HepG2 (cell line): ENCODE results near the gene ZBP1. TPM values are rescaled to one million over a fixed set of nuclear protein-coding genes. Genes with fewer than 3 reads are reported as not detected.
A peak's percentile ranks its signal among the peaks of the same experiment; 100 is the strongest.

ENCODE experiments used
- ARNT2 ChIP-seq: sonication (generic); formaldehyde crosslinking; IDR thresholded peaks from 2 replicates; pipeline ENCODE4 v1.8.0; 2022; ENCODE audit warnings: mild to moderate bottlenecking, low read depth, missing genetic modification reagents, moderate library complexity
- GATAD1 ChIP-seq: IDR thresholded peaks from 2 replicates; pipeline ENCODE4 v1.6.1; 2016; ENCODE audit warnings: missing genetic modification reagents, missing compliant biosample characterization
- GZF1 ChIP-seq: sonication (generic); formaldehyde crosslinking; IDR thresholded peaks from 2 replicates; pipeline ENCODE4 v1.5.1; 2020; ENCODE audit warnings: mild to moderate bottlenecking, missing genetic modification reagents
- LCORL ChIP-seq, 2 experiments: fragments of 450-650 bp in 1 of 2; sonication (generic) in 1 of 2; formaldehyde crosslinking in 1 of 2; IDR thresholded peaks; 2 replicates each; pipeline versions ENCODE4 v1.5.0 to v1.6.1; 2017 to 2020; ENCODE audit warnings: antibody characterized with exemption in 1 of 2, missing genetic modification reagents in 1 of 2
- NFIC ChIP-seq: IDR thresholded peaks from 2 replicates; pipeline ENCODE4 v1.6.1; 2012; ENCODE audit warnings: mild to moderate bottlenecking, low read length, inconsistent platforms
- NFRKB ChIP-seq: fragments of 450-650 bp; IDR thresholded peaks from 2 replicates; pipeline ENCODE4 v1.6.1; 2017
- SSRP1 ChIP-seq: IDR thresholded peaks from 2 replicates; pipeline ENCODE4 v1.6.1; 2016; ENCODE audit warnings: control low read depth
- TAF15 ChIP-seq: fragments of 200-400 bp; formaldehyde crosslinking; IDR thresholded peaks from one replicate; pipeline ENCODE4 v1.6.1; 2018; ENCODE audit warnings: mild to moderate bottlenecking, low read depth, low read length; ENCODE audit not compliant: poor library complexity, severe bottlenecking
- ZFYVE20 ChIP-seq: sonication (generic); formaldehyde crosslinking; IDR thresholded peaks from 2 replicates; pipeline ENCODE4 v1.8.0; 2023; ENCODE audit warnings: low read depth, mild to moderate bottlenecking, moderate library complexity, missing genetic modification reagents, borderline replicate concordance
- ZNF557 ChIP-seq: sonication (generic); formaldehyde crosslinking; IDR thresholded peaks from 2 replicates; pipeline ENCODE4 v1.4.0; 2020; ENCODE audit warnings: missing genetic modification reagents
- ZNF615 ChIP-seq: sonication (generic); formaldehyde crosslinking; IDR thresholded peaks from 2 replicates; pipeline ENCODE4 v1.5.0; 2020; ENCODE audit warnings: mild to moderate bottlenecking, missing genetic modification reagents, borderline replicate concordance
- polyA plus RNA-seq, 8 experiments: library from polyadenylated mRNA; depleted of rRNA in 3 of 8; stranded (reverse) in 7 of 8; unstranded in 1 of 8; fragments of >200 nt; fragmentation: Illumina TruSeq in 4 of 8; extraction: Trizol in 4 of 8; gene quantifications; 2 replicates each; pipeline versions ENCODE4 v1.2.1 to v1.2.3, GENCODE V29; 2011 to 2016; ENCODE audit warnings: low read depth in 4 of 8, missing spikeins in 1 of 8, mixed read lengths in 1 of 8; ENCODE audit not compliant: insufficient read depth in 1 of 8
- total RNA-seq, 5 experiments: library from RNA; depleted of rRNA; stranded (reverse); fragments of >200 nt; fragmentation: Illumina TruSeq; extraction: Trizol; gene quantifications; 2 replicates each; pipeline ENCODE4 v1.2.3, GENCODE V29; 2016; ENCODE audit warnings: low read depth in 1 of 5
- TF ChIP-seq, protein P1 (sequence below): sonication (generic); formaldehyde crosslinking; IDR thresholded peaks from 2 replicates; pipeline ENCODE4 v1.4.0; 2020; ENCODE audit warnings: mild to moderate bottlenecking, missing genetic modification reagents
- TF ChIP-seq, protein P2 (sequence below): sonication (generic); formaldehyde crosslinking; IDR thresholded peaks from 2 replicates; pipeline ENCODE4 v1.4.0; 2020; ENCODE audit warnings: missing genetic modification reagents
- TF ChIP-seq, protein P3 (sequence below): sonication (generic); formaldehyde crosslinking; IDR thresholded peaks from 2 replicates; pipeline ENCODE4 v1.4.0; 2020; ENCODE audit warnings: mild to moderate bottlenecking, missing genetic modification reagents
- TF ChIP-seq, protein P4 (sequence below): sonication (generic); formaldehyde crosslinking; IDR thresholded peaks from 2 replicates; pipeline ENCODE4 v1.5.0; 2020; ENCODE audit warnings: mild to moderate bottlenecking, missing genetic modification reagents, borderline replicate concordance

The ZBP1 gene
- total and polyA plus RNA-seq, 2 of the 13 experiments (the other 11 are each of a cell fraction or from before 2014, with no cell fraction given): not detected

DNA sequence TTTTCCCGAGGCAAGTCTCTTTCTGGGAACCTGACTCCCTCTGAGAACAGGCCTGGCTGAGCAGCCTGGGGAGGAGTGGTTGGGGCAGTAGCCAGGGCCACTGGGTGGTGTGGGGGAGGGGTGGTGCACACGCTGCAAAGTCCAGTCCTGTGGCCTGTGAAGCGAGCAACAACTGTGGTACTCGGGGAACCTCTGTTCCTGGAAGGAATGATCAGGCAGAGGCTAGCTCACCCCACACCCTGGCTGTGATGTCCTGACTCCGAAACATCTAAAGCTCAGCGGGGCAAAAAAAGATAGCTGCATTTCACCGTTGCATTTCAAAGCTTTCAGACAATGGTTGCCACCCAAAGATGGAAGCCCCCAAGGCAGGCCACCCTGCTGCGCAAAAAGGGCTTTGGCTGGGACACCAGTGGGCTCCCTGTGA lies 33.8 kb downstream of the ZBP1 start (continued):
- TF ChIP-seq, protein P1, sequence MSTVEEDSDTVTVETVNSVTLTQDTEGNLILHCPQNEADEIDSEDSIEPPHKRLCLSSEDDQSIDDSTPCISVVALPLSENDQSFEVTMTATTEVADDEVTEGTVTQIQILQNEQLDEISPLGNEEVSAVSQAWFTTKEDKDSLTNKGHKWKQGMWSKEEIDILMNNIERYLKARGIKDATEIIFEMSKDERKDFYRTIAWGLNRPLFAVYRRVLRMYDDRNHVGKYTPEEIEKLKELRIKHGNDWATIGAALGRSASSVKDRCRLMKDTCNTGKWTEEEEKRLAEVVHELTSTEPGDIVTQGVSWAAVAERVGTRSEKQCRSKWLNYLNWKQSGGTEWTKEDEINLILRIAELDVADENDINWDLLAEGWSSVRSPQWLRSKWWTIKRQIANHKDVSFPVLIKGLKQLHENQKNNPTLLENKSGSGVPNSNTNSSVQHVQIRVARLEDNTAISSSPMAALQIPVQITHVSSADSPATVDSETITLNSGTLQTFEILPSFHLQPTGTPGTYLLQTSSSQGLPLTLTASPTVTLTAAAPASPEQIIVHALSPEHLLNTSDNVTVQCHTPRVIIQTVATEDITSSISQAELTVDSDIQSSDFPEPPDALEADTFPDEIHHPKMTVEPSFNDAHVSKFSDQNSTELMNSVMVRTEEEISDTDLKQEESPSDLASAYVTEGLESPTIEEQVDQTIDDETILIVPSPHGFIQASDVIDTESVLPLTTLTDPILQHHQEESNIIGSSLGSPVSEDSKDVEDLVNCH (CRISPR knock-in tag): no peak
- TF ChIP-seq NFIC: no peak
- TF ChIP-seq LCORL (IDR thresholded peaks at IDR 0.05): no peak
- peak; percentile 75 for TF ChIP-seq LCORL (CRISPR knock-in tag; IDR thresholded peaks at IDR 0.05)
- TF ChIP-seq, protein P2, sequence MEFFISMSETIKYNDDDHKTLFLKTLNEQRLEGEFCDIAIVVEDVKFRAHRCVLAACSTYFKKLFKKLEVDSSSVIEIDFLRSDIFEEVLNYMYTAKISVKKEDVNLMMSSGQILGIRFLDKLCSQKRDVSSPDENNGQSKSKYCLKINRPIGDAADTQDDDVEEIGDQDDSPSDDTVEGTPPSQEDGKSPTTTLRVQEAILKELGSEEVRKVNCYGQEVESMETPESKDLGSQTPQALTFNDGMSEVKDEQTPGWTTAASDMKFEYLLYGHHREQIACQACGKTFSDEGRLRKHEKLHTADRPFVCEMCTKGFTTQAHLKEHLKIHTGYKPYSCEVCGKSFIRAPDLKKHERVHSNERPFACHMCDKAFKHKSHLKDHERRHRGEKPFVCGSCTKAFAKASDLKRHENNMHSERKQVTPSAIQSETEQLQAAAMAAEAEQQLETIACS (CRISPR knock-in tag): no peak
- no peak for TF ChIP-seq SSRP1 (CRISPR knock-in tag)
- TF ChIP-seq ZNF557 (CRISPR knock-in tag): 0 out of 2 replicates have a peak, but pooled peaks have one; percentile 44
- TF ChIP-seq ZFYVE20 (CRISPR knock-in tag): no peak
- TF ChIP-seq ZNF615 (CRISPR knock-in tag): no peak
- no peak for TF ChIP-seq TAF15
- TF ChIP-seq, protein P3, sequence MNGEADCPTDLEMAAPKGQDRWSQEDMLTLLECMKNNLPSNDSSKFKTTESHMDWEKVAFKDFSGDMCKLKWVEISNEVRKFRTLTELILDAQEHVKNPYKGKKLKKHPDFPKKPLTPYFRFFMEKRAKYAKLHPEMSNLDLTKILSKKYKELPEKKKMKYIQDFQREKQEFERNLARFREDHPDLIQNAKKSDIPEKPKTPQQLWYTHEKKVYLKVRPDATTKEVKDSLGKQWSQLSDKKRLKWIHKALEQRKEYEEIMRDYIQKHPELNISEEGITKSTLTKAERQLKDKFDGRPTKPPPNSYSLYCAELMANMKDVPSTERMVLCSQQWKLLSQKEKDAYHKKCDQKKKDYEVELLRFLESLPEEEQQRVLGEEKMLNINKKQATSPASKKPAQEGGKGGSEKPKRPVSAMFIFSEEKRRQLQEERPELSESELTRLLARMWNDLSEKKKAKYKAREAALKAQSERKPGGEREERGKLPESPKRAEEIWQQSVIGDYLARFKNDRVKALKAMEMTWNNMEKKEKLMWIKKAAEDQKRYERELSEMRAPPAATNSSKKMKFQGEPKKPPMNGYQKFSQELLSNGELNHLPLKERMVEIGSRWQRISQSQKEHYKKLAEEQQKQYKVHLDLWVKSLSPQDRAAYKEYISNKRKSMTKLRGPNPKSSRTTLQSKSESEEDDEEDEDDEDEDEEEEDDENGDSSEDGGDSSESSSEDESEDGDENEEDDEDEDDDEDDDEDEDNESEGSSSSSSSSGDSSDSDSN: peak; percentile 43
- TF ChIP-seq, protein P4, sequence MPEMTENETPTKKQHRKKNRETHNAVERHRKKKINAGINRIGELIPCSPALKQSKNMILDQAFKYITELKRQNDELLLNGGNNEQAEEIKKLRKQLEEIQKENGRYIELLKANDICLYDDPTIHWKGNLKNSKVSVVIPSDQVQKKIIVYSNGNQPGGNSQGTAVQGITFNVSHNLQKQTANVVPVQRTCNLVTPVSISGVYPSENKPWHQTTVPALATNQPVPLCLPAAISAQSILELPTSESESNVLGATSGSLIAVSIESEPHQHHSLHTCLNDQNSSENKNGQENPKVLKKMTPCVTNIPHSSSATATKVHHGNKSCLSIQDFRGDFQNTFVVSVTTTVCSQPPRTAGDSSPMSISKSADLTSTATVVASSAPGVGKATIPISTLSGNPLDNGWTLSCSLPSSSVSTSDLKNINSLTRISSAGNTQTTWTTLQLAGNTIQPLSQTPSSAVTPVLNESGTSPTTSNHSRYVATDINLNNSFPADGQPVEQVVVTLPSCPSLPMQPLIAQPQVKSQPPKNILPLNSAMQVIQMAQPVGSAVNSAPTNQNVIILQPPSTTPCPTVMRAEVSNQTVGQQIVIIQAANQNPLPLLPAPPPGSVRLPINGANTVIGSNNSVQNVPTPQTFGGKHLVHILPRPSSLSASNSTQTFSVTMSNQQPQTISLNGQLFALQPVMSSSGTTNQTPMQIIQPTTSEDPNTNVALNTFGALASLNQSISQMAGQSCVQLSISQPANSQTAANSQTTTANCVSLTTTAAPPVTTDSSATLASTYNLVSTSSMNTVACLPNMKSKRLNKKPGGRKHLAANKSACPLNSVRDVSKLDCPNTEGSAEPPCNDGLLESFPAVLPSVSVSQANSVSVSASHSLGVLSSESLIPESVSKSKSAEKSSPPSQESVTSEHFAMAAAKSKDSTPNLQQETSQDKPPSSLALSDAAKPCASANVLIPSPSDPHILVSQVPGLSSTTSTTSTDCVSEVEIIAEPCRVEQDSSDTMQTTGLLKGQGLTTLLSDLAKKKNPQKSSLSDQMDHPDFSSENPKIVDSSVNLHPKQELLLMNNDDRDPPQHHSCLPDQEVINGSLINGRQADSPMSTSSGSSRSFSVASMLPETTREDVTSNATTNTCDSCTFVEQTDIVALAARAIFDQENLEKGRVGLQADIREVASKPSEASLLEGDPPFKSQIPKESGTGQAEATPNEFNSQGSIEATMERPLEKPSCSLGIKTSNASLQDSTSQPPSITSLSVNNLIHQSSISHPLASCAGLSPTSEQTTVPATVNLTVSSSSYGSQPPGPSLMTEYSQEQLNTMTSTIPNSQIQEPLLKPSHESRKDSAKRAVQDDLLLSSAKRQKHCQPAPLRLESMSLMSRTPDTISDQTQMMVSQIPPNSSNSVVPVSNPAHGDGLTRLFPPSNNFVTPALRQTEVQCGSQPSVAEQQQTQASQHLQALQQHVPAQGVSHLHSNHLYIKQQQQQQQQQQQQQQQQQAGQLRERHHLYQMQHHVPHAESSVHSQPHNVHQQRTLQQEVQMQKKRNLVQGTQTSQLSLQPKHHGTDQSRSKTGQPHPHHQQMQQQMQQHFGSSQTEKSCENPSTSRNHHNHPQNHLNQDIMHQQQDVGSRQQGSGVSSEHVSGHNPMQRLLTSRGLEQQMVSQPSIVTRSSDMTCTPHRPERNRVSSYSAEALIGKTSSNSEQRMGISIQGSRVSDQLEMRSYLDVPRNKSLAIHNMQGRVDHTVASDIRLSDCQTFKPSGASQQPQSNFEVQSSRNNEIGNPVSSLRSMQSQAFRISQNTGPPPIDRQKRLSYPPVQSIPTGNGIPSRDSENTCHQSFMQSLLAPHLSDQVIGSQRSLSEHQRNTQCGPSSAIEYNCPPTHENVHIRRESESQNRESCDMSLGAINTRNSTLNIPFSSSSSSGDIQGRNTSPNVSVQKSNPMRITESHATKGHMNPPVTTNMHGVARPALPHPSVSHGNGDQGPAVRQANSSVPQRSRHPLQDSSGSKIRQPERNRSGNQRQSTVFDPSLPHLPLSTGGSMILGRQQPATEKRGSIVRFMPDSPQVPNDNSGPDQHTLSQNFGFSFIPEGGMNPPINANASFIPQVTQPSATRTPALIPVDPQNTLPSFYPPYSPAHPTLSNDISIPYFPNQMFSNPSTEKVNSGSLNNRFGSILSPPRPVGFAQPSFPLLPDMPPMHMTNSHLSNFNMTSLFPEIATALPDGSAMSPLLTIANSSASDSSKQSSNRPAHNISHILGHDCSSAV (CRISPR knock-in tag): no peak
- TF ChIP-seq GZF1 (CRISPR knock-in tag): no peak
- no peak for TF ChIP-seq NFRKB
- TF ChIP-seq GATAD1: no peak
- TF ChIP-seq ARNT2 (CRISPR knock-in tag): no peak
